K562 (cell line): ENCODE results near the gene KCNAB2.

Experiments used
- ARHGAP35 ChIP-seq: fragments of 450-650 bp; IDR thresholded peaks from 2 replicates; pipeline ENCODE4 v1.6.1; 2018; ENCODE audit not compliant: partially characterized antibody
- ARNT ChIP-seq, 2 experiments: fragments of 450-650 bp; IDR thresholded peaks; 2 replicates each; pipeline ENCODE4 v1.6.1; 2016; ENCODE audit warnings: mild to moderate bottlenecking in 1 of 2
- CBX3 ChIP-seq, 2 experiments: IDR thresholded peaks; 1 replicate in 1 of 2; 2 replicates in 1 of 2; pipeline ENCODE4 v1.6.1; 2012; ENCODE audit warnings: inconsistent platforms in 2 of 2, low read length in 2 of 2, borderline replicate concordance in 1 of 2, control low read depth in 1 of 2
- CREB1 ChIP-seq, 2 experiments: sonication (generic) in 1 of 2; formaldehyde crosslinking in 1 of 2; IDR thresholded peaks; 2 replicates each; pipeline versions ENCODE4 v1.6.1 to v1.8.0; 2012 to 2022; ENCODE audit warnings: inconsistent platforms in 1 of 2, mild to moderate bottlenecking in 1 of 2, missing genetic modification reagents in 1 of 2, moderate library complexity in 1 of 2
- EP300 ChIP-seq: IDR thresholded peaks from 2 replicates; pipeline ENCODE4 v1.6.1; 2012; ENCODE audit warnings: low read length, improper control_type of control experiment
- FOXK1 ChIP-seq: sonication (generic); formaldehyde crosslinking; IDR thresholded peaks from 2 replicates; pipeline ENCODE4 v1.8.0; 2022; ENCODE audit warnings: missing genetic modification reagents, mild to moderate bottlenecking, borderline replicate concordance
- FOXK2 ChIP-seq, 2 experiments: fragments of 450-650 bp; IDR thresholded peaks in 1 of 2; conservative IDR thresholded peaks in 1 of 2; 2 replicates each; pipeline ENCODE4 v1.6.1; 2016; ENCODE audit warnings: low read depth in 2 of 2, mild to moderate bottlenecking in 1 of 2
- HDAC3 ChIP-seq: fragments of 450-650 bp; IDR thresholded peaks from 2 replicates; pipeline ENCODE4 v1.6.1; 2018; ENCODE audit warnings: borderline replicate concordance, mild to moderate bottlenecking, moderate library complexity; ENCODE audit not compliant: partially characterized antibody
- MYC ChIP-seq, 2 experiments: fragments of 250-450 bp in 1 of 2; sonication (Bioruptor Pico) in 1 of 2; IDR thresholded peaks; 2 replicates each; pipeline versions ENCODE4 v1.5.1 to v1.6.1; 2012 to 2021; ENCODE audit warnings: low read depth in 2 of 2, borderline replicate concordance in 1 of 2, improper control_type of control experiment in 1 of 2, low read length in 1 of 2, mild to moderate bottlenecking in 1 of 2, moderate library complexity in 1 of 2
- TAF1 ChIP-seq: IDR thresholded peaks from 2 replicates; pipeline ENCODE4 v1.6.1; 2011; ENCODE audit warnings: mild to moderate bottlenecking, low read length, moderate library complexity; ENCODE audit not compliant: insufficient read depth, control insufficient read depth, severe bottlenecking; ENCODE audit errors: extremely low read depth
- YY1 ChIP-seq, 3 experiments: IDR thresholded peaks; 2 replicates each; pipeline ENCODE4 v1.6.1; 2011; ENCODE audit warnings: low read length in 2 of 3, mild to moderate bottlenecking in 2 of 3, moderate library complexity in 2 of 3, borderline replicate concordance in 1 of 3, control low read depth in 1 of 3, low read depth in 1 of 3; ENCODE audit not compliant: insufficient read depth in 3 of 3, insufficient replicate concordance in 2 of 3, control insufficient read depth in 1 of 3, insufficient read length in 1 of 3; ENCODE audit errors: extremely low read depth in 1 of 3
- ZNF165 ChIP-seq: fragments of 250-450 bp; sonication (Bioruptor Pico); IDR thresholded peaks from 2 replicates; pipeline ENCODE4 v1.4.0; 2020; ENCODE audit warnings: borderline replicate concordance
- ZNF778 ChIP-seq: fragments of 450-650 bp; formaldehyde crosslinking; IDR thresholded peaks from 2 replicates; pipeline ENCODE4 v1.4.0; 2020; ENCODE audit warnings: mild to moderate bottlenecking, moderate library complexity
- TF ChIP-seq, protein P1 (sequence below), 2 experiments: IDR thresholded peaks; 2 replicates each; pipeline ENCODE4 v1.6.1; 2012; ENCODE audit warnings: improper control_type of control experiment in 2 of 2, low read depth in 2 of 2, low read length in 2 of 2, borderline replicate concordance in 1 of 2

- TF ChIP-seq FOXK1 (CRISPR knock-in tag) (no peak), FOXK2 (conservative IDR thresholded peaks at IDR 0.05 in 1 of 2, IDR thresholded peaks at IDR 0.05 in 1 of 2; ENCODE audit: low read depth in 2 of 2) (no peak), ZNF165 (CRISPR knock-in tag) (no peak), MYC (IDR thresholded peaks at IDR 0.05; ENCODE audit: low read depth, low read length) (no peak), MYC (CRISPR knock-in tag; IDR thresholded peaks at IDR 0.05; ENCODE audit: borderline replicate concordance, low read depth) (no peak), CBX3 (IDR thresholded peaks at IDR 0.05; ENCODE audit: borderline replicate concordance in 1 of 2, low read length in 2 of 2) (no peak), ARNT (IDR thresholded peaks at IDR 0.05) (no peak), ZNF778 (CRISPR knock-in tag) (no peak), YY1 (IDR thresholded peaks at IDR 0.05; ENCODE audit: borderline replicate concordance in 1 of 3, control insufficient read depth in 1 of 3, extremely low read depth in 1 of 3, insufficient read depth in 3 of 3, insufficient read length in 1 of 3, insufficient replicate concordance in 2 of 3, low read depth in 1 of 3, low read length in 2 of 3) (no peak), ARHGAP35 (no peak), TAF1 (no peak), HDAC3 (no peak), EP300 (no peak), CREB1 (IDR thresholded peaks at IDR 0.05) (no peak), CREB1 (CRISPR knock-in tag; IDR thresholded peaks at IDR 0.05) (no peak)
- TF ChIP-seq, protein P1, sequence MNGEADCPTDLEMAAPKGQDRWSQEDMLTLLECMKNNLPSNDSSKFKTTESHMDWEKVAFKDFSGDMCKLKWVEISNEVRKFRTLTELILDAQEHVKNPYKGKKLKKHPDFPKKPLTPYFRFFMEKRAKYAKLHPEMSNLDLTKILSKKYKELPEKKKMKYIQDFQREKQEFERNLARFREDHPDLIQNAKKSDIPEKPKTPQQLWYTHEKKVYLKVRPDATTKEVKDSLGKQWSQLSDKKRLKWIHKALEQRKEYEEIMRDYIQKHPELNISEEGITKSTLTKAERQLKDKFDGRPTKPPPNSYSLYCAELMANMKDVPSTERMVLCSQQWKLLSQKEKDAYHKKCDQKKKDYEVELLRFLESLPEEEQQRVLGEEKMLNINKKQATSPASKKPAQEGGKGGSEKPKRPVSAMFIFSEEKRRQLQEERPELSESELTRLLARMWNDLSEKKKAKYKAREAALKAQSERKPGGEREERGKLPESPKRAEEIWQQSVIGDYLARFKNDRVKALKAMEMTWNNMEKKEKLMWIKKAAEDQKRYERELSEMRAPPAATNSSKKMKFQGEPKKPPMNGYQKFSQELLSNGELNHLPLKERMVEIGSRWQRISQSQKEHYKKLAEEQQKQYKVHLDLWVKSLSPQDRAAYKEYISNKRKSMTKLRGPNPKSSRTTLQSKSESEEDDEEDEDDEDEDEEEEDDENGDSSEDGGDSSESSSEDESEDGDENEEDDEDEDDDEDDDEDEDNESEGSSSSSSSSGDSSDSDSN (IDR thresholded peaks at IDR 0.05; ENCODE audit: borderline replicate concordance in 1 of 2, low read depth in 2 of 2, low read length in 2 of 2) = no peak
Observed at GRCh38 chr1:6090996-6091822, 45.5 kb downstream of the KCNAB2 start.
